Natural killer cell treated with Interleukin-12 subunit alpha and Interleukin-12 subunit beta and Interleukin-15 and Interleukin-18, amount 100 ng/mL, for 72 hours (primary cell): ENCODE measurements around the gene RHOA. TPM values are rescaled to one million over a fixed set of nuclear protein-coding genes. Genes with fewer than 3 reads are reported as not detected.
"Not testable (repeated sequence)": the region's sequence is repeated elsewhere in the genome, so short reads cannot be mapped to it uniquely, and the experiment has no call there.

ENCODE experiments used
- ATAC-seq, 2 donors: fragments of 150-1000 bp; cut with Tn5 transposase in 1 of 2; sonication (Bioruptor Pico), chemical (Tn5 transposase) in 1 of 2; 2 replicates each; pipeline ENCODE4 v1.10.0; 2021
- DNase-seq: peaks from one replicate; pipeline ENCODE4 v3.0.0; 2022; ENCODE audit warnings: low spot score
- H3K27ac Mint-ChIP-seq, 2 donors: 1 replicate in 1 of 2; 2 replicates in 1 of 2; pipeline ENCODE4 v1.8.0; 2022; ENCODE audit warnings: mixed read lengths in 2 of 2, mild to moderate bottlenecking in 1 of 2, moderate library complexity in 1 of 2
- H3K27me3 Mint-ChIP-seq, 2 donors: 1 replicate in 1 of 2; 2 replicates in 1 of 2; pipeline ENCODE4 v1.8.0; 2022; ENCODE audit warnings: mixed read lengths in 2 of 2
- H3K36me3 Mint-ChIP-seq: one replicate; pipeline ENCODE4 v1.8.0; 2022; ENCODE audit warnings: mixed read lengths
- H3K4me1 Mint-ChIP-seq, 2 donors: 1 replicate in 1 of 2; 2 replicates in 1 of 2; pipeline ENCODE4 v1.8.0; 2022; ENCODE audit warnings: low read depth in 2 of 2, mixed read lengths in 2 of 2, mild to moderate bottlenecking in 1 of 2
- H3K4me3 Mint-ChIP-seq: one replicate; pipeline ENCODE4 v1.8.0; 2022; ENCODE audit warnings: mixed read lengths
- H3K9me3 Mint-ChIP-seq: 2 replicates; pipeline ENCODE4 v1.8.0; 2022; ENCODE audit warnings: mixed read lengths
- total RNA-seq, 2 donors: library from RNA; stranded (reverse); gene quantifications; one replicate each; pipeline ENCODE4 v1.2.3, GENCODE V29; 2022

RHOA gene
- total RNA-seq, 2 donors from 2014 or later = 436 to 448 TPM

DNA sequence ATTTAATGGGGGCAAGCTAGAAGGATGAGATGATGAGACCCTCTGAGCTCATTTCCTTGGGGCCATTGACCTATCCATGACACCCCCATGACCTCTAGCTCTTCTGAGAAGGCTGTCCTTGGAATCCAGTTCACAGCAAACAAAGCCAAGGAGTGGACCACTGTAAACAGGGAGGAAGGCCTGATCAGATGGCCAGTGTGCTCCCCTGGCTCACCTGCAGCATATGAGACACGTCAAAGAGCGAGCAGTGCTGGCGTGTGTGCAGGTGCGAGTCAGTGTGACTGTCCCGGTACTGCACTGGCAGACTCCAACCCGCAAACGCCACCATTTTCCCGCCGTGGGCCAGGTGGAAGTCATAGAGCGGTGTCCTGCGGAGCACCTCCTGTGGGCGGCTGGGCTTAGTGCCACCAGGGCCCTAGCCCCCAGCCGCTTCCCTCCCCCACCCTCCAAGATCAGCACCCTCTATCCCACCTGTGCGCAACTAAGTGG lies 10.2 kb upstream of the RHOA start:
- no peaks in the 10 kb centered on the region for H3K36me3 Mint-ChIP-seq
- peaks cover 43 to 49% of the 10 kb centered on the region in 2 donors for H3K4me1 Mint-ChIP-seq
- H3K4me3 Mint-ChIP-seq = no peak overlapping the region
- DNase-seq (no peak), ATAC-seq (peak in 1 of 2 donors; percentile 9)
- H3K27ac Mint-ChIP-seq = no peak overlapping the region
- no peaks in the 10 kb centered on the region for H3K9me3 Mint-ChIP-seq
- no peaks in the 10 kb centered on the region for H3K27me3 Mint-ChIP-seq

DNA sequence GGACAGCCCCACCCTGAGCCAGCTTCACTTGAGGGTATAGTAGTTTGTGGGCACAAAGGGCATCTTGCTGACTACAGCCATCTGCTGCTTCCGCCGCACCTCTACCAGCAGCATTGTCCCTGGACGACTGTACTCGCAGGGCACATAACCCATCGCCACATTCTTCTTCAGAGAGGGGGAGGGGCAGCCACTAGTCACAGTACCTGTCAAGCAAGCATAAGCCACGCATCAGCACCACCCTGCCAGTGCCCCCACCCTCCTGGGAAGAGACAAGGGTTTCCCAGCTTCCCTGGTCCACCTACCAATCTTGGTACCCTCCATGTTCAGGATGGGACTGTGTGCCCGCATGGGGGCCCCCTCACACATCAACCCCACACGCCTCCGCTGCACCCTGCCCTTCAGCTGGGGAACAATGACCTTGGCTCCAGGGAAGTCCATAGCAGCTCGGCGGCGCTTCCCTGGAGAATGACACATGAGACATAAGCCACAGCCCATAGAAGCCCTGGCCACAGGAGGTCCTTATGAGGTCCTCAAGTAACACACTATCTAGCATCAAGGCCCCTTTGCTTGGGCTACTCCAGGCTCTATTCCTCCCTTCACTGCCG lies 5.8 kb upstream of the RHOA start:
- Mint-ChIP-seq H3K27me3 (no peaks in the 10 kb centered on the region), H3K36me3 (no peaks in the 10 kb centered on the region), H3K27ac (peak overlapping the region; percentile 14 to 60), H3K4me3 (no peak overlapping the region), H3K9me3 (no peaks in the 10 kb centered on the region), H3K4me1 (peaks cover 63 to 65% of the 10 kb centered on the region in 2 donors)
- no peak for DNase-seq
- no peak for ATAC-seq

DNA sequence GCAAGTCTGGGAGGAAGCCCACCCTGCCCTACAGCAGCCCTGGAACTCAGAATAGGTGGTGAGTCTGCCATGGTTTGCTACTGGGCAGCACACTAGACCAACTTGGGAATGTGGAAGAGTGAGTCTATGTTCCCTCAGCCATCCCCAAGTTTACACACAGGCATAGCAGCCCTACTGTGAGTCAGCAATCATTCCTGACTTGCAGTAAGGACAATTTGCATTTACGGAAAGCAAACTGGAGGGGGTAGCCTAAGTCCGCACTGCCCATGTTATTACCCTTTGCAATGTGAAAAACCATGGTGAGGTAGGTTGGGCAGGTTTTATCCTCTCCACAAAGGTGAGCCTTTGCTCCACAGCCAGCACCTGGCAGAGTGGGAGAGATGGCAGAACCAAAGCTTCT lies 5.1 kb upstream of the RHOA start:
- H3K4me3 Mint-ChIP-seq = peak overlapping the region; percentile 82
- ATAC-seq = no peak
- peak overlapping the region; percentile 93 for H3K27ac Mint-ChIP-seq
- H3K36me3 Mint-ChIP-seq = no peaks in the 10 kb centered on the region
- peaks cover 62 to 65% of the 10 kb centered on the region in 2 donors for H3K4me1 Mint-ChIP-seq
- no peaks in the 10 kb centered on the region for H3K27me3 Mint-ChIP-seq
- no peak for DNase-seq
- H3K9me3 Mint-ChIP-seq = no peaks in the 10 kb centered on the region

GRCh38 chr3:49415931-49416601 lies 4.3 kb upstream of the RHOA start:
- H3K4me3 Mint-ChIP-seq = peak overlapping the region; percentile 82
- H3K9me3 Mint-ChIP-seq = no peaks in the 10 kb centered on the region
- no peaks in the 10 kb centered on the region for H3K27me3 Mint-ChIP-seq
- DNase-seq (peak; percentile 82), ATAC-seq (peak; percentile 9 to 29)
- H3K36me3 Mint-ChIP-seq = no peaks in the 10 kb centered on the region
- peak overlapping the region; percentile 93 for H3K27ac Mint-ChIP-seq
- H3K4me1 Mint-ChIP-seq = peaks cover 57 to 58% of the 10 kb centered on the region in 2 donors

- DNase-seq (no peak), ATAC-seq (no peak)
- peaks cover 11% of the 10 kb centered on the region for H3K36me3 Mint-ChIP-seq
- H3K4me1 Mint-ChIP-seq = peaks cover 57 to 59% of the 10 kb centered on the region in 2 donors
- no peaks in the 10 kb centered on the region for H3K9me3 Mint-ChIP-seq
- H3K27me3 Mint-ChIP-seq = no peaks in the 10 kb centered on the region
- peak overlapping the region; percentile 93 for H3K27ac Mint-ChIP-seq
- peak overlapping the region; percentile 27 for H3K4me3 Mint-ChIP-seq
These were observed 3.0 kb upstream of the RHOA start for GRCh38 chr3:49414753-49415152.

- peaks cover 11% of the 10 kb centered on the region for H3K36me3 Mint-ChIP-seq
- H3K4me1 Mint-ChIP-seq = peaks cover 56 to 59% of the 10 kb centered on the region in 2 donors
These were observed 1.6 kb upstream of the RHOA start for GRCh38 chr3:49413338-49413734.

DNA sequence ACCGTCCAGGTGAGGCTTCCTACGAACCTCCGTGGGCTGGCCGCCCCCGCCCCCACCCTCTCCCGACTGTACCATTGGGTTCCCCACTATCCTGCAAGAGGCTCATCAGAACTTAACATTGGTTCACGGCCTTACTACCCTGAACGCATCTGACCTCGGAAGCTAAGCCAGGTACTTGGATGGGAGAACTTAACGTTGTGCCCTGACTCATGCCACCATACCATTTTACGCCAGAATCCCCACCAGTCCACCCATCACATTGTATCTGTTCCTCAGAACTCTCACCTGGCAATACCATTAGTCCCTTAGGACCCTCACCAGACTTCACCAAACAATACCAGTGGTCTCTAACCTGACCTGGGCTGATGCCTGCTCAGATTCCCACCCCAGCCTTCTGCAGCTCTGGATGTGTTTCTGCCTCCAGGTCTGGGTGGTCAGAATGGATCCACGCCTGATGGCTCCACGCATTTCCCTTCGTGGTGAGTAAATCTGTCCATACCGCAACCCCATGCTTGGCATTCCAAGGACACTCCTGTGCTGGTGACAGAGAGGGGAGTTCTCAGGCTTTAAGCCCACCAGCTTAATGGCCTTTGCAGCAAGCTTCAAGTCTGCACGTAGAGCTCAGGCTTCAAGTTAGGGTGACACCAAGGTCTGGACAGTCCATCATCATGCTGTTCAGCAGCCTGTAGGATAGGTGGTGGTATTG lies 1.0 kb upstream of the RHOA start:
- no peaks in the 10 kb centered on the region for H3K9me3 Mint-ChIP-seq
- peaks cover 11% of the 10 kb centered on the region for H3K36me3 Mint-ChIP-seq
- peak in 1 of 2 donors; percentile 0 for ATAC-seq
- peaks cover 55 to 57% of the 10 kb centered on the region in 2 donors for H3K4me1 Mint-ChIP-seq
- H3K27me3 Mint-ChIP-seq = no peaks in the 10 kb centered on the region
- peak overlapping the region; percentile 93 for H3K27ac Mint-ChIP-seq
- H3K4me3 Mint-ChIP-seq = peak overlapping the region; percentile 97
- no peak for DNase-seq

More at GRCh38 chr3:49413338-49413734, 1.6 kb upstream of the RHOA start:
- Mint-ChIP-seq H3K9me3 (no peaks in the 10 kb centered on the region), H3K4me3 (peak overlapping the region; percentile 97), H3K27me3 (no peaks in the 10 kb centered on the region), H3K27ac (peak overlapping the region; percentile 93)
- ATAC-seq (no peak), DNase-seq (no peak)

DNA sequence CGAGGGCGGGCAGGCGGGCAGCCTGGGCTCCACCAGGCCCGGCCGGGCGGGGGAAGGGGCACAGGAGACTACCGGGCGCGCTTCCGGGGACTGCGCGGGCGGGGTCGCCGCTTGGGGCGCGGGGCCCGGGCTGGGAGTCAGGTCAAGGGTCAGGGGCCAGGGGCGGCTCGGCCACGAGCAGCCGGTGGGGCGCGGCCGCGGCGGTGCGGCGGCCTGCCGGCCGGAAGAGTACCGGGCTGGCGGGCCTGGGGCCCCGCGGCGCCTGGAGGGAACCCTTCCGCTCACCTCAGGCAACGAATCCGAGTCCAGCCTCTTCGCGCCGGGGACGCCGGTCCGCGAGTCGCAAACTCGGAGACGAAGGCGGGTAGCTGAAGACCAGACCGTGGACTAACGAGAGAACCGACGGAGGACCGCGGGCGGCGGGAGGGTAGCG lies 225 bp downstream of the RHOA start:
- peak overlapping the region; percentile 97 for H3K4me3 Mint-ChIP-seq
- peaks cover 11% of the 10 kb centered on the region for H3K36me3 Mint-ChIP-seq
- peak; percentile 78 for DNase-seq
- peaks cover 51 to 56% of the 10 kb centered on the region in 2 donors for H3K4me1 Mint-ChIP-seq
- peak overlapping the region; percentile 93 for H3K27ac Mint-ChIP-seq
- H3K27me3 Mint-ChIP-seq = no peaks in the 10 kb centered on the region
- peak; percentile 53 to 58 for ATAC-seq
- H3K9me3 Mint-ChIP-seq = no peaks in the 10 kb centered on the region

DNA sequence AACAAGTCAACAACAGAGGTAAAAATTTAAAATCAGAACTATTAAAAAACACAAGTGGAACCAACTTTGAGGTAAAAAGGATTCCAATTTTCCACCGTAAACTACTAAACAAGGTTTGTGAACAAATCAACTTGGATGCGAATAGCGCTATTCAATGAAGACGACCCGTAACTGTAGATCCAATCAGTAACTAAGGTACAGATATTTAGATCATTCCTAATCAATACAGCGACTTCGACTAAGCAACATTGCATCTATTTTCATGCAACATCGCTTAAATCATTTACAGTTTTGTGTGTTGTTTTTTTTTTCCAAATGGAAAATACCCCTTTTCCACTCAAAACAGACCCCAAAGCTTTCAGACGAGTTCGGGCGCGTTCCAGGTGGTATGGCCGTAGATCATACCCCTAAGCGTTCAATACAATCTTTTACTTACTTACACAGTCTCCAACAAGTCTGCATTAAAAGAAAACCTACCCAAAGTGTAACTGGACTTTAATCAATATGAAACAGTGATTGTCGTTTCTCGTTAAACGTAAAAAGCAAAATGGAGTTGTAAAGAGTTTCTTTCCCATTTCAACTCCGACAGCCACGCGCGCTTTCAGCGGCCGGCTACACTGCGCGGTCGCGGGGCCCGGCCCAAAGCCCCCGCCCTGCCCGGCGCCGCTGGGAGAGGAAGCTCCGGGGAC lies 786 bp downstream of the RHOA start:
- no peak for ATAC-seq
- DNase-seq = no peak
- H3K4me1 Mint-ChIP-seq = peaks cover 50 to 55% of the 10 kb centered on the region in 2 donors
- peak overlapping the region; percentile 97 for H3K4me3 Mint-ChIP-seq
- H3K36me3 Mint-ChIP-seq = peaks cover 11% of the 10 kb centered on the region
- no peaks in the 10 kb centered on the region for H3K9me3 Mint-ChIP-seq
- peak overlapping the region; percentile 93 for H3K27ac Mint-ChIP-seq
- H3K27me3 Mint-ChIP-seq = no peaks in the 10 kb centered on the region

DNA sequence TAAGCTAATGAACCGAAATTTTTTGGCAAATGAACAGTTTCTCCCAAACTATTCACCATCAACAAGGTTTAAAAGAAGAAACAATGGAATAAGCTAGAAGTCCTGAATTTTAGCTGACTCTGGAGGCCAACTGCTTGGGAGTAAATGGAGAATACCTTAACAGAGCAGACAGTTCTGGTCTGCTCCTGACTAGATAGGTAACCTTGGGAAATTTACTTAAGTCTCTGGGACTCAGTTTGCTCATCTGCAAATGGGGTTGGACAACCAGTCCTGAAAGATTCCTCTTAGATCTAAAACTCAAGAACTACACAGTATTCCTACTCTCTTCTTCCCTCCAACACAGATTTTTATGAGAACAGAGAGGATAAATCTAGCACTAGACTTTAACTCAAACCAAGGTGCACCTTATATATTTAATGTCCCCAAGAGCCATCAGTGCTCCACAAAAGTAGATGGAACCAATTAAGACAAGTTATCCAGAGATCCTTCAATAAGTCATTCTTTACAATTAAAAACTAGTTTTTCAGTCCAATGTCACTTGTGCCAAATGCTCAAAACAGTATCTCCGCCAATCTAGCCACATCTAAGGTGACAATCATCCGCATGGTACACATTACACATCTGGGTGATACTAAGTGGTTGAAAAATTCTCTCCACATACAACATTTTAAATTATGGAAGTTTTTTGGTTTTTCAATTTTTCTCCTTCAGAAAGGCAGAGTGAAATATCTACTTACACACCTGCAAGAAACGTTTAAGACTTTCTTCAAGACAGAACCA lies 1.5 kb downstream of the RHOA start:
- H3K27ac Mint-ChIP-seq = peak overlapping the region; percentile 93
- H3K4me1 Mint-ChIP-seq = peaks cover 53 to 57% of the 10 kb centered on the region in 2 donors
- peak overlapping the region; percentile 97 for H3K4me3 Mint-ChIP-seq
- peaks cover 11% of the 10 kb centered on the region for H3K36me3 Mint-ChIP-seq
- no peak for DNase-seq
- ATAC-seq = no peak
- H3K9me3 Mint-ChIP-seq = no peaks in the 10 kb centered on the region
- no peaks in the 10 kb centered on the region for H3K27me3 Mint-ChIP-seq

DNA sequence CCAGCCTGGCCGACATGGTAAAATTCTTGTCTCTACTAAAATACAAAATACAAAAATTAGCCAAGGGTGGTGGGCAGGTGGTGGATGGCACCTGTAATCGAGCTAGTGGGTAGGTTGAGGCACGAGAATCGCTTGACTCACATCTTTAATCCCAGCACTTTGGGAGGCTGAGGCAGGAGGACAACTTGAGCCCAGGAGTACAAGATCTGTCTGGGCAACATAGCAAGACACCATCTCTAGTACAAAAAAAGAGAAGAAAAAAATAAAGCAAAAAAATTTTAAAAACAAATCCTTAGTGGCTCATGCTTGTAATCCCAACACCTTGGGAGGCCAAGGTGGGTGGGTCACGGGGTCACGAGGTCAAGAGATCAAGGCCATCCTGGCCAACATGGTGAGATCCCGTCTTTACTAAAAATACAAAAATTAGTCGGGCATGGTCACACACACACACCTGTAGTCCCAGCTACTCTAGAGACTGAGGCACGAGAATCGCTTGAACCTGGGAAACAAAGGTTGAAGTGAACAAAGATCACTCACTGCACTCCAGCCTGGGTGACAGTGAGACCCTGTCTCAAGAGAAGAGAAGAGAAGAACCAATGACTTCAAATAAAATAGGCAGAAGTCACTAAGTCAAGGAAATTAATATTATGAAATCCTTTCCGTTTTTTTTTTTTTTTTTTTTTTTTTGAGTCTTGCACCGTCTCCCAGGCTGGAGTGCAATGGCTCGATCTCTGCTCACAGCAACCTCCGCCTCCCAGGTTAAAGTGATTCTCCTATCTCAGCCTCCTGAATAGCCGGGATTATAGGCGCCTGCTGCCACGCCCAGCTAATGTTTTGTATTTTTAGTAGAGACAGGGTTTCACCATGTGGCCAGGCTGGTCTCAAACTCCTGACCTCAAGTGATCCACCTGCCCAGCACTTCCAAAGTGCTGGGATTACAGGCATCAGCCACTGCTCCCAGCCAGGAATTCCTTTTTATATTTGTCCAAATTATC lies 4.9 kb downstream of the RHOA start:
- Mint-ChIP-seq H3K36me3 (peaks cover 11% of the 10 kb centered on the region), H3K27me3 (no peaks in the 10 kb centered on the region), H3K27ac (peak overlapping the region; percentile 15 to 76), H3K4me3 (peak overlapping the region; percentile 27), H3K9me3 (no peaks in the 10 kb centered on the region), H3K4me1 (peaks cover 38 to 40% of the 10 kb centered on the region in 2 donors)
- ATAC-seq (no peak), DNase-seq (no peak)

- H3K36me3 Mint-ChIP-seq, DNase-seq, ATAC-seq, H3K27me3 Mint-ChIP-seq, H3K9me3 Mint-ChIP-seq: not testable (repeated sequence)
- Mint-ChIP-seq H3K4me1 (peaks cover 43 to 50% of the 10 kb centered on the region in 2 donors), H3K27ac (peak overlapping the region; percentile 15 to 54), H3K4me3 (peak overlapping the region; percentile 12)
These were observed 6.2 kb downstream of the RHOA start for GRCh38 chr3:49405570-49405969.
